MV-4-11 (cell line): ENCODE results near the gene HLA-DRA.

Source experiments
- DNase-seq: peaks from one replicate; lab custom pipeline; 2025; lab: John Stamatoyannopoulos, UW

The HLA-DRA gene

GRCh38 chr6:32475392-32476206 lies 35.9 kb downstream of the HLA-DRA start:
- no peak for DNase-seq

GRCh38 chr6:32483968-32484613 lies 44.4 kb downstream of the HLA-DRA start:
- no peak for DNase-seq

GRCh38 chr6:32484614-32484998 lies 44.9 kb downstream of the HLA-DRA start:
- no peak for DNase-seq

GRCh38 chr6:32488083-32488482 lies 48.4 kb downstream of the HLA-DRA start:
- no peak for DNase-seq

GRCh38 chr6:32491700-32492099 lies 52.0 kb downstream of the HLA-DRA start:
- no peak for DNase-seq

GRCh38 chr6:32492351-32492750 lies 52.7 kb downstream of the HLA-DRA start:
- no peak for DNase-seq
